ENCODE results near the gene RMC1.

RMC1 gene

GRCh38 chr18:23547306-23547705 is 44.0 kb downstream of the RMC1 start:
- no peak for DNase-seq (ENCODE audit: extremely low spot score)
- POLR2A ChIA-PET = no interaction called here
- CTCF ChIA-PET = no interaction called here
- no peak for TF ChIP-seq LEF1 (IDR thresholded peaks at IDR 0.05; ENCODE audit: borderline replicate concordance)
- TF ChIP-seq TARDBP (IDR thresholded peaks at IDR 0.05) = no peak
- TF ChIP-seq NFRKB (IDR thresholded peaks at IDR 0.05) = no peak
- no peak for TF ChIP-seq FOXM1 (IDR thresholded peaks at IDR 0.05; ENCODE audit: borderline replicate concordance)
- no peak for TF ChIP-seq ELF4 (IDR thresholded peaks at IDR 0.05)
- no peak for TF ChIP-seq ZNF384 (IDR thresholded peaks at IDR 0.05)
- no peak for TF ChIP-seq L3MBTL2 (conservative IDR thresholded peaks at IDR 0.05)
- no peak for TF ChIP-seq BHLHE40 (IDR thresholded peaks at IDR 0.05; ENCODE audit: borderline replicate concordance)
- no peak for TF ChIP-seq ARNT (IDR thresholded peaks at IDR 0.05)
- TF ChIP-seq SP1 (IDR thresholded peaks at IDR 0.05) = no peak
- TF ChIP-seq HDGF (IDR thresholded peaks at IDR 0.05; ENCODE audit: borderline replicate concordance) = no peak
- no peak for TF ChIP-seq PKNOX1 (IDR thresholded peaks at IDR 0.05)

- no peak for DNase-seq (ENCODE audit: extremely low spot score)
- POLR2A ChIA-PET = no interaction called here
- no peak for TF ChIP-seq ELF4 (IDR thresholded peaks at IDR 0.05)
- TF ChIP-seq TARDBP (IDR thresholded peaks at IDR 0.05) = no peak
- TF ChIP-seq SUZ12 (IDR thresholded peaks at IDR 0.05) = no peak
- no peak for TF ChIP-seq L3MBTL2 (conservative IDR thresholded peaks at IDR 0.05)
- TF ChIP-seq FOXM1 (IDR thresholded peaks at IDR 0.05; ENCODE audit: borderline replicate concordance) = no peak
- TF ChIP-seq FOXK2 (IDR thresholded peaks at IDR 0.05) = no peak
- CTCF ChIA-PET = no interaction called here
Observed at GRCh38 chr18:23547846-23548245, 44.5 kb downstream of the RMC1 start.

GRCh38 chr18:23548275-23548674 is 45.0 kb downstream of the RMC1 start:
- TF ChIP-seq ZNF384 (IDR thresholded peaks at IDR 0.05) (no peak), FOXM1 (IDR thresholded peaks at IDR 0.05; ENCODE audit: borderline replicate concordance) (no peak), CTBP1 (IDR thresholded peaks at IDR 0.05; ENCODE audit: borderline replicate concordance) (no peak)
- no peak for DNase-seq (ENCODE audit: extremely low spot score)
- ChIA-PET CTCF (no interaction called here), POLR2A (no interaction called here)

DNA sequence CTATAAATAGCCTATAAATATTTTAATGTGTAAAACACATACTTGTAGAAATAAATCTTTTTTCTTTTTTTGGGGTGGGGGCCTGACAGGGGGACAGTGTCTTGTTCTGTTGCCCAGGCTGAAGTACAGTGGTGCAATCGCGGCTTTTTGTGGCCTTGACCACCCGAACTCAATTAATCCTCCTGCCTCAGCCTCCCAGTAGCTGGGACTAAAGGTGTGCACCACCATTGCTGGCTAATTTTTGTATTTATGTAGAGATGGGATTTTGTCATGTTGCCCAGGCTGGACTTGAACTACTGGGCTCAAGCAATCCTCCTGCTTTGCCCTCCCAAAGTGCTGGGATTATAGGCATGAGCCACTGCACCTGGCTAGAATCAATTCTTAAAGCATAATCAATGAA is 45.4 kb downstream of the RMC1 start:
- DNase-seq (ENCODE audit: extremely low spot score) = no peak
- ChIA-PET CTCF (no interaction called here), POLR2A (no interaction called here)
- TF ChIP-seq CTBP1 (IDR thresholded peaks at IDR 0.05; ENCODE audit: borderline replicate concordance) (no peak), ELF4 (IDR thresholded peaks at IDR 0.05) (no peak), SUZ12 (IDR thresholded peaks at IDR 0.05) (no peak), ZNF384 (IDR thresholded peaks at IDR 0.05) (no peak), BHLHE40 (IDR thresholded peaks at IDR 0.05; ENCODE audit: borderline replicate concordance) (no peak)

GRCh38 chr18:23550898-23551297 is 47.6 kb downstream of the RMC1 start:
- POLR2A ChIA-PET = no interaction called here
- CTCF ChIA-PET = interaction anchor here (1.2 kb wide), 1 partner anchor 23 kb away, joined by 5 read pairs; no protein-coding TSS in a partner anchor
- TF ChIP-seq PKNOX1 (IDR thresholded peaks at IDR 0.05) (no peak), SUZ12 (IDR thresholded peaks at IDR 0.05) (no peak), CTBP1 (IDR thresholded peaks at IDR 0.05; ENCODE audit: borderline replicate concordance) (no peak), ARNT (IDR thresholded peaks at IDR 0.05) (no peak), HDGF (IDR thresholded peaks at IDR 0.05; ENCODE audit: borderline replicate concordance) (no peak), ZNF384 (IDR thresholded peaks at IDR 0.05) (no peak), ELF4 (IDR thresholded peaks at IDR 0.05) (no peak), BHLHE40 (IDR thresholded peaks at IDR 0.05; ENCODE audit: borderline replicate concordance) (no peak), FOXM1 (IDR thresholded peaks at IDR 0.05; ENCODE audit: borderline replicate concordance) (no peak), FOXA1 (IDR thresholded peaks at IDR 0.05) (no peak), LEF1 (IDR thresholded peaks at IDR 0.05; ENCODE audit: borderline replicate concordance) (no peak), NFRKB (IDR thresholded peaks at IDR 0.05) (no peak), TARDBP (IDR thresholded peaks at IDR 0.05) (no peak), SP1 (IDR thresholded peaks at IDR 0.05) (no peak), FOXK2 (IDR thresholded peaks at IDR 0.05) (no peak), L3MBTL2 (conservative IDR thresholded peaks at IDR 0.05) (no peak)
- no peak for DNase-seq (ENCODE audit: extremely low spot score)

GRCh38 chr18:23551978-23552377 is 48.7 kb downstream of the RMC1 start:
- TF ChIP-seq L3MBTL2 (conservative IDR thresholded peaks at IDR 0.05) (no peak), CTBP1 (IDR thresholded peaks at IDR 0.05; ENCODE audit: borderline replicate concordance) (no peak), TARDBP (IDR thresholded peaks at IDR 0.05) (no peak)
- POLR2A ChIA-PET = no interaction called here
- CTCF ChIA-PET = interaction anchor here (1.2 kb wide), 1 partner anchor 24 kb away, joined by 5 read pairs; no protein-coding TSS in a partner anchor

DNA sequence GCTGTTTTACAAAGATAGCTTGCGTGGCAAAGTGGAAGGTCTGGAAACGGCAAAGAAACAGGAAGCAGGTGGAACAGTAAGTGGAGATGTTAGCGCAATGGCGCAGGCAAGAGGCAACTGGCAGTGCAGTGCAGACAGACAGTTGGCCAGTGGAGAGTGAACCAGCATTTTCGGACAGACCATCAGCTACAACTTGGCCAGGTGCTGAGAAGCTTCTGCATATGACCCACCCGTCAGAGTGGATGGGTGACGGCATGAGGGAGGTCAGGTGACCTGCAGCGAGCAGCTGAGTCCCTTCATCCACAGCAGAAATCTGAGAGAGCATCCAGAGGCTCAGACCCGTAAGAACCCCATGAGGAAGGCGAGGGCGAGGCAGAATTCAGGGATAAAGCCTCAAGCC is 49.2 kb downstream of the RMC1 start:
- TF ChIP-seq ZNF384 (IDR thresholded peaks at IDR 0.05) (no peak), ARNT (IDR thresholded peaks at IDR 0.05) (no peak), HDGF (IDR thresholded peaks at IDR 0.05; ENCODE audit: borderline replicate concordance) (no peak), L3MBTL2 (conservative IDR thresholded peaks at IDR 0.05) (no peak), NFRKB (IDR thresholded peaks at IDR 0.05) (no peak), ELF4 (IDR thresholded peaks at IDR 0.05) (no peak), LEF1 (IDR thresholded peaks at IDR 0.05; ENCODE audit: borderline replicate concordance) (no peak)
- DNase-seq (ENCODE audit: extremely low spot score) = no peak
- ChIA-PET POLR2A (no interaction called here), CTCF (no interaction called here)

More at GRCh38 chr18:23551978-23552377, 48.7 kb downstream of the RMC1 start:
- DNase-seq (ENCODE audit: extremely low spot score) = no peak

GRCh38 chr18:23553887-23554286 is 50.6 kb downstream of the RMC1 start:
- TF ChIP-seq FOXM1 (IDR thresholded peaks at IDR 0.05; ENCODE audit: borderline replicate concordance) (no peak), LEF1 (IDR thresholded peaks at IDR 0.05; ENCODE audit: borderline replicate concordance) (no peak), NFRKB (IDR thresholded peaks at IDR 0.05) (no peak), L3MBTL2 (conservative IDR thresholded peaks at IDR 0.05) (no peak), ARNT (IDR thresholded peaks at IDR 0.05) (no peak), TARDBP (IDR thresholded peaks at IDR 0.05) (no peak), FOXK2 (IDR thresholded peaks at IDR 0.05) (no peak)
- DNase-seq (ENCODE audit: extremely low spot score) = no peak
- POLR2A ChIA-PET = no interaction called here
- CTCF ChIA-PET = interaction anchor here (0.5 to 1.2 kb wide), 2 partner anchors 26 to 38 kb away, joined by 3 read pairs; no protein-coding TSS in a partner anchor
